Neuronal stem cell (in vitro differentiated cells): ENCODE data around the gene USP32.

Experiments used
- DNase-seq: peaks from one replicate; pipeline ENCODE4 v3.0.0-alpha.2; 2013; ENCODE audit warnings: low spot score
- H2AFZ ChIP-seq: one replicate; pipeline ENCODE4 v1.6.1; 2013; ENCODE audit warnings: mild to moderate bottlenecking, low read length, inconsistent platforms
- H2AK5ac ChIP-seq: 2 replicates; pipeline ENCODE4 v1.6.1; 2013; ENCODE audit warnings: low read depth, mild to moderate bottlenecking, inconsistent platforms, low read length, moderate library complexity, mixed read lengths
- H2BK120ac ChIP-seq: 2 replicates; pipeline ENCODE4 v1.6.1; 2013; ENCODE audit warnings: low read depth, mild to moderate bottlenecking, inconsistent platforms, low read length, moderate library complexity, mixed read lengths
- H2BK12ac ChIP-seq: one replicate; pipeline ENCODE4 v1.6.1; 2013; ENCODE audit warnings: low read length, inconsistent platforms
- H2BK15ac ChIP-seq: 2 replicates; pipeline ENCODE4 v1.6.1; 2013; ENCODE audit warnings: mild to moderate bottlenecking, low read length, inconsistent platforms, mixed read lengths
- H2BK5ac ChIP-seq: one replicate; pipeline ENCODE4 v1.6.1; 2013; ENCODE audit warnings: inconsistent platforms, mild to moderate bottlenecking, low read length, moderate library complexity
- H3K14ac ChIP-seq: one replicate; pipeline ENCODE4 v1.6.1; 2013; ENCODE audit warnings: low read length, inconsistent platforms
- H3K18ac ChIP-seq: 2 replicates; pipeline ENCODE4 v1.6.1; 2013; ENCODE audit warnings: low read length, inconsistent platforms
- H3K23ac ChIP-seq: 2 replicates; pipeline ENCODE4 v1.6.1; 2013; ENCODE audit warnings: low read depth, mild to moderate bottlenecking, mixed read lengths, low read length, inconsistent platforms; ENCODE audit not compliant: poor library complexity
- H3K27ac ChIP-seq: replicated peaks from 3 replicates; pipeline ENCODE4 v1.5.1; 2013; ENCODE audit warnings: low read length, inconsistent platforms
- H3K27me3 ChIP-seq, 3 experiments: 2 replicates each; pipeline ENCODE4 v1.6.1; 2013; ENCODE audit warnings: low read length in 3 of 3, mild to moderate bottlenecking in 2 of 3, inconsistent platforms in 1 of 3, low read depth in 1 of 3, mixed read lengths in 1 of 3, moderate library complexity in 1 of 3; ENCODE audit not compliant: control insufficient read depth in 3 of 3, insufficient read depth in 3 of 3
- H3K36me3 ChIP-seq, 2 donors: replicated peaks in 1 of 2; 2 replicates each; pipeline ENCODE4 v1.6.1; 2013; ENCODE audit warnings: low read length in 2 of 2; ENCODE audit not compliant: control insufficient read depth in 2 of 2, insufficient read depth in 2 of 2
- H3K4ac ChIP-seq: 2 replicates; pipeline ENCODE4 v1.6.1; 2013; ENCODE audit warnings: inconsistent platforms, mild to moderate bottlenecking, low read length, moderate library complexity
- H3K4me1 ChIP-seq, 2 donors: 1 replicate in 1 of 2; 2 replicates in 1 of 2; pipeline ENCODE4 v1.6.1; 2013; ENCODE audit warnings: low read length in 2 of 2, low read depth in 1 of 2; ENCODE audit not compliant: control insufficient read depth in 2 of 2, insufficient read depth in 1 of 2
- H3K4me2 ChIP-seq: one replicate; pipeline ENCODE4 v1.6.1; 2013; ENCODE audit warnings: mild to moderate bottlenecking, low read length, inconsistent platforms; ENCODE audit not compliant: insufficient read depth, poor library complexity, severe bottlenecking
- H3K4me3 ChIP-seq, 2 donors: 2 replicates each; pipeline ENCODE4 v1.5.1; 2013; ENCODE audit warnings: low read length in 2 of 2, mild to moderate bottlenecking in 2 of 2, inconsistent platforms in 1 of 2, moderate library complexity in 1 of 2
- H3K79me1 ChIP-seq: one replicate; pipeline ENCODE4 v1.6.1; 2013; ENCODE audit warnings: low read depth, mild to moderate bottlenecking, inconsistent platforms, low read length, moderate library complexity
- H3K9ac ChIP-seq: one replicate; pipeline ENCODE4 v1.6.1; 2013; ENCODE audit warnings: mild to moderate bottlenecking, low read depth, low read length, inconsistent platforms; ENCODE audit not compliant: poor library complexity
- H3K9me3 ChIP-seq, 2 donors: replicated peaks in 1 of 2; 2 replicates each; pipeline versions ENCODE3 to v1.6.1; 2013; ENCODE audit warnings: low read length in 2 of 2, mild to moderate bottlenecking in 2 of 2, inconsistent platforms in 1 of 2, low read depth in 1 of 2, mixed read lengths in 1 of 2, moderate library complexity in 1 of 2; ENCODE audit not compliant: control insufficient read depth in 2 of 2, insufficient read depth in 1 of 2
- H4K8ac ChIP-seq: one replicate; pipeline ENCODE4 v1.6.1; 2013; ENCODE audit warnings: low read depth, mild to moderate bottlenecking, inconsistent platforms, low read length, moderate library complexity
- H4K91ac ChIP-seq: one replicate; pipeline ENCODE4 v1.6.1; 2013; ENCODE audit warnings: low read length, low read depth, mild to moderate bottlenecking, inconsistent platforms; ENCODE audit not compliant: poor library complexity
- WGBS, 2 donors: extraction: QIAGEN DNeasy Blood & Tissue Kit; methylation state at CpG; one replicate each; pipeline ENCODE4 v1.1.7; 2013; ENCODE audit warnings: missing lambda C conversion rate in 2 of 2, mixed read lengths in 1 of 2; ENCODE audit not compliant: insufficient read length in 2 of 2, insufficient replicate concordance in 1 of 2; ENCODE audit errors: extremely low coverage in 2 of 2; 5-methylcytosine and 5-hydroxymethylcytosine counted together

The USP32 gene

GRCh38 chr17:60249290-60249826 lies 142.6 kb downstream of the USP32 start:
- no peak overlapping the region for H2BK120ac ChIP-seq
- H4K8ac ChIP-seq = no peak overlapping the region
- no peak overlapping the region for H3K4me3 ChIP-seq
- no peak overlapping the region for H2AK5ac ChIP-seq
- H3K9ac ChIP-seq = no peak overlapping the region
- peak overlapping the region; percentile 58 for H3K27ac ChIP-seq
- no peak overlapping the region for H2BK12ac ChIP-seq
- DNase-seq = no peak
- peaks cover 0 to 2% of the 10 kb centered on the region in 2 donors for H3K4me1 ChIP-seq
- no peak overlapping the region for H3K14ac ChIP-seq
- H3K36me3 ChIP-seq = peaks cover 1 to 50% of the 10 kb centered on the region in 2 donors
- no peak overlapping the region for H3K4me2 ChIP-seq
- peaks cover 2 to 10% of the 10 kb centered on the region in 2 donors for H3K9me3 ChIP-seq
- no peak overlapping the region for H3K4ac ChIP-seq
- H3K18ac ChIP-seq = no peak overlapping the region
- no peak overlapping the region for H2BK5ac ChIP-seq
- H2BK15ac ChIP-seq = no peak overlapping the region
- no peak overlapping the region for H3K23ac ChIP-seq
- H4K91ac ChIP-seq = no peak overlapping the region
- H2AFZ ChIP-seq = no peak overlapping the region
- H3K79me1 ChIP-seq = no peaks in the 10 kb centered on the region
- H3K27me3 ChIP-seq = no peaks in the 10 kb centered on the region

GRCh38 chr17:60248618-60249289 lies 143.2 kb downstream of the USP32 start:
- Histone ChIP-seq H3K27ac (peak overlapping the region; percentile 58), H3K27me3 (no peaks in the 10 kb centered on the region), H3K9me3 (peaks cover 2 to 10% of the 10 kb centered on the region in 2 donors), H3K23ac (no peak overlapping the region), H3K36me3 (peaks cover 0 to 45% of the 10 kb centered on the region in 2 donors), H3K4me3 (no peak overlapping the region), H3K18ac (no peak overlapping the region), H4K91ac (no peak overlapping the region), H2BK120ac (no peak overlapping the region), H3K9ac (no peak overlapping the region), H3K4me2 (no peak overlapping the region), H2BK15ac (no peak overlapping the region), H2AK5ac (no peak overlapping the region), H3K4me1 (peaks cover 0 to 2% of the 10 kb centered on the region in 2 donors), H3K79me1 (no peaks in the 10 kb centered on the region), H2BK12ac (no peak overlapping the region), H4K8ac (no peak overlapping the region), H2BK5ac (no peak overlapping the region), H3K4ac (no peak overlapping the region), H2AFZ (no peak overlapping the region), H3K14ac (no peak overlapping the region)
- WGBS, 2 donors = no CpG with 5 or more reads among the region's 5 CpGs
- no peak for DNase-seq

DNA sequence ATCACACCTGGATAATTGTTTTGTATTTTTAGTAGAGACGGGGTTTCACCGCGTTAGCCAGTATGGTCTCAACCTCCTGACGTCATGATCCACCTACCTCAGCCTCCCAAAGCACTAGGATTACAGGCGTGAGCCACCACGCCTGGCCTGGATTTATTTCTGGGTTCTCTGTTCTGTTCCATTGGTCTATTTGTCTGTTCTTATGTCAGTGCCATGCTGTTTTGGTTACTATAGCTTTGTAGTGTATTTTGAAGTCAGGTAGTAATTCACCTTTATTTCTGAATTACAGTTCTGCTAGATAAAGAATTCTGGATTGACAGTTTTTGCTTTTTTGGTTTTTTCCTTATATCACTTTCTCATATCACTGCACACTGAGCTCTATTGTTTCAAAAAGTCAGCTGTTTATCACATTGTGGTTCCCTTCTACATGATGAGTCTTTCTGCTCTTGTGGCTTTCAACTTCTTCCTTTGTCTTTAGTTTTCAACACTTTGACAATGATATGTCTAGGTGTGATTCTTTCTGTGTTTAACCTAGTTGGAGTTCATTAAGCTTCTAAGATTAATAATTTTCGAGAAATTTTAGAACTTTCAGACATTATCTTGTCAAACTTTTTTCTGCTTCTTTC lies 144.0 kb downstream of the USP32 start:
- Histone ChIP-seq H2BK15ac (no peak overlapping the region), H2BK120ac (no peak overlapping the region), H3K4me3 (no peak overlapping the region), H3K9ac (no peak overlapping the region), H3K14ac (no peak overlapping the region), H3K23ac (no peak overlapping the region), H3K18ac (no peak overlapping the region), H3K27ac (no peak overlapping the region), H3K36me3 (peaks cover 0 to 41% of the 10 kb centered on the region in 2 donors), H2AFZ (no peak overlapping the region), H4K91ac (no peak overlapping the region), H4K8ac (no peak overlapping the region), H3K4me1 (peaks cover 0 to 2% of the 10 kb centered on the region in 2 donors), H3K4ac (no peak overlapping the region), H3K4me2 (no peak overlapping the region), H3K9me3 (peaks cover 2 to 10% of the 10 kb centered on the region in 2 donors), H2BK12ac (no peak overlapping the region), H3K79me1 (no peaks in the 10 kb centered on the region), H2BK5ac (no peak overlapping the region), H2AK5ac (no peak overlapping the region), H3K27me3 (no peaks in the 10 kb centered on the region)
- WGBS, 2 donors = no CpG with 5 or more reads among the region's 7 CpGs
- DNase-seq = no peak

- no peak for DNase-seq
- no peak overlapping the region for H2BK15ac ChIP-seq
- no peak overlapping the region for H3K14ac ChIP-seq
- H3K9me3 ChIP-seq = peaks cover 2 to 10% of the 10 kb centered on the region in 2 donors
- H3K4me1 ChIP-seq = peaks cover 0 to 2% of the 10 kb centered on the region in 2 donors
- H4K8ac ChIP-seq = no peak overlapping the region
- no peak overlapping the region for H2BK120ac ChIP-seq
- no peak overlapping the region for H3K18ac ChIP-seq
- H3K36me3 ChIP-seq = peaks cover 0 to 18% of the 10 kb centered on the region in 2 donors
- H3K9ac ChIP-seq = no peak overlapping the region
- no peak overlapping the region for H2AK5ac ChIP-seq
- no peak overlapping the region for H4K91ac ChIP-seq
- no CpG with 5 or more reads among the region's 8 CpGs for WGBS, 2 donors
- no peaks in the 10 kb centered on the region for H3K79me1 ChIP-seq
- no peak overlapping the region for H3K4me2 ChIP-seq
- no peak overlapping the region for H2BK12ac ChIP-seq
- no peak overlapping the region for H3K27ac ChIP-seq
- no peaks in the 10 kb centered on the region for H3K27me3 ChIP-seq
- no peak overlapping the region for H2AFZ ChIP-seq
- no peak overlapping the region for H3K23ac ChIP-seq
- no peak overlapping the region for H3K4me3 ChIP-seq
- no peak overlapping the region for H3K4ac ChIP-seq
- no peak overlapping the region for H2BK5ac ChIP-seq
Measured at GRCh38 chr17:60244656-60245055, 147.3 kb downstream of the USP32 start.
